ENCODE measurements around the gene ACKR2. TPM values are rescaled to one million over a fixed set of nuclear protein-coding genes. Genes with fewer than 3 reads are reported as not detected.
"Not testable (repeated sequence)": the region's sequence is repeated elsewhere in the genome, so short reads cannot be mapped to it uniquely, and the experiment has no call there.

ACKR2 gene
- polyA plus RNA-seq, 1 donor (not counting 4 experiments of a cell fraction or from before 2014, with no cell fraction given) = 0.22 TPM

DNA sequence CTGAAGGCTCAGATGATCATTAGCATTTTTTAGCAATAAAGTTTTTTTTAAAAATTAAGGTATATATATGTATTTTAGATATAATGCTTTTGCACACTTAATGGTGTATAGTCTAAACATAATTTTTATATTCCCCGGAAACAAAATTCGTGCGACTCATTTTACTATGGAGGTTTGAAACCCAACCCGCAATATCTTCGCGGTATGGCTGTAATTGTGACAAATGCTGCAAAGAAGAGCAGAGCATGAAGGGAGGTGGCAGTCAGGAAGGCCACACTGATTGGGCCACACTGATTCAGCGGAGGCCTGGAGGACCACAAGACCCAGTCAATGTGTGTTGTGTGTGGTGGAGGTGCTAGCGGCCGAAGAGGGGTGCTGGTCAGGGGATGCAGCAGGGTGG lies 70.9 kb downstream of the ACKR2 start:
- Histone ChIP-seq H3K27ac (ENCODE audit: control insufficient read depth, insufficient read depth, low read length) (no peak overlapping the region), H3K9me3 (ENCODE audit: control insufficient read depth, low read depth, low read length) (no peaks in the 10 kb centered on the region), H4K20me1 (ENCODE audit: control insufficient read depth, extremely low read depth, insufficient read depth, low read length) (no peaks in the 10 kb centered on the region), H3K9me1 (ENCODE audit: control insufficient read depth, extremely low read depth, insufficient read depth, low read length) (no peaks in the 10 kb centered on the region), H3K9ac (ENCODE audit: control insufficient read depth, extremely low read depth, insufficient read depth, low read length) (no peak overlapping the region), H3K4me1 (ENCODE audit: control insufficient read depth, extremely low read depth, insufficient read depth, low read length) (peaks cover 4% of the 10 kb centered on the region), H2AFZ (ENCODE audit: control insufficient read depth, low read length) (peak overlapping the region; percentile 94), H3K27me3 (ENCODE audit: control insufficient read depth, extremely low read depth, insufficient read depth, low read length) (peaks cover 4% of the 10 kb centered on the region), H3K79me2 (ENCODE audit: control insufficient read depth, insufficient read depth, low read length) (no peaks in the 10 kb centered on the region), H3K4me3 (ENCODE audit: control insufficient read depth in 2 of 3, extremely low read depth in 1 of 3, insufficient read depth in 2 of 3, low read depth in 1 of 3, low read length in 3 of 3) (peak overlapping the region; percentile 54 to 79 (median 71)), H3K36me3 (ENCODE audit: control insufficient read depth in 2 of 2, extremely low read depth in 1 of 2, insufficient read depth in 2 of 2, low read length in 2 of 2) (no peaks in the 10 kb centered on the region), H3K4me2 (ENCODE audit: control insufficient read depth, extremely low read depth, insufficient read depth, low read depth, low read length) (peak overlapping the region; percentile 91)
- no peak for FAIRE-seq
- TF ChIP-seq, protein P1, sequence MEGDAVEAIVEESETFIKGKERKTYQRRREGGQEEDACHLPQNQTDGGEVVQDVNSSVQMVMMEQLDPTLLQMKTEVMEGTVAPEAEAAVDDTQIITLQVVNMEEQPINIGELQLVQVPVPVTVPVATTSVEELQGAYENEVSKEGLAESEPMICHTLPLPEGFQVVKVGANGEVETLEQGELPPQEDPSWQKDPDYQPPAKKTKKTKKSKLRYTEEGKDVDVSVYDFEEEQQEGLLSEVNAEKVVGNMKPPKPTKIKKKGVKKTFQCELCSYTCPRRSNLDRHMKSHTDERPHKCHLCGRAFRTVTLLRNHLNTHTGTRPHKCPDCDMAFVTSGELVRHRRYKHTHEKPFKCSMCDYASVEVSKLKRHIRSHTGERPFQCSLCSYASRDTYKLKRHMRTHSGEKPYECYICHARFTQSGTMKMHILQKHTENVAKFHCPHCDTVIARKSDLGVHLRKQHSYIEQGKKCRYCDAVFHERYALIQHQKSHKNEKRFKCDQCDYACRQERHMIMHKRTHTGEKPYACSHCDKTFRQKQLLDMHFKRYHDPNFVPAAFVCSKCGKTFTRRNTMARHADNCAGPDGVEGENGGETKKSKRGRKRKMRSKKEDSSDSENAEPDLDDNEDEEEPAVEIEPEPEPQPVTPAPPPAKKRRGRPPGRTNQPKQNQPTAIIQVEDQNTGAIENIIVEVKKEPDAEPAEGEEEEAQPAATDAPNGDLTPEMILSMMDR (optimal IDR thresholded peaks at IDR 0.05 in 1 of 3, IDR thresholded peaks at IDR 0.05 in 1 of 3, conservative IDR thresholded peaks at IDR 0.05 in 1 of 3; ENCODE audit: extremely low read depth in 1 of 3, insufficient read depth in 2 of 3, low read length in 3 of 3) = no peak
- no peak for TF ChIP-seq EZH2 (IDR thresholded peaks at IDR 0.05; ENCODE audit: low read length)
- no peak for DNase-seq (ENCODE audit: low read depth, low spot score)
- dilution Hi-C loops (cut with MboI; ENCODE audit: extremely low pct_ligation_motif_present, low sequenced_read_pairs) = no loop called here

DNA sequence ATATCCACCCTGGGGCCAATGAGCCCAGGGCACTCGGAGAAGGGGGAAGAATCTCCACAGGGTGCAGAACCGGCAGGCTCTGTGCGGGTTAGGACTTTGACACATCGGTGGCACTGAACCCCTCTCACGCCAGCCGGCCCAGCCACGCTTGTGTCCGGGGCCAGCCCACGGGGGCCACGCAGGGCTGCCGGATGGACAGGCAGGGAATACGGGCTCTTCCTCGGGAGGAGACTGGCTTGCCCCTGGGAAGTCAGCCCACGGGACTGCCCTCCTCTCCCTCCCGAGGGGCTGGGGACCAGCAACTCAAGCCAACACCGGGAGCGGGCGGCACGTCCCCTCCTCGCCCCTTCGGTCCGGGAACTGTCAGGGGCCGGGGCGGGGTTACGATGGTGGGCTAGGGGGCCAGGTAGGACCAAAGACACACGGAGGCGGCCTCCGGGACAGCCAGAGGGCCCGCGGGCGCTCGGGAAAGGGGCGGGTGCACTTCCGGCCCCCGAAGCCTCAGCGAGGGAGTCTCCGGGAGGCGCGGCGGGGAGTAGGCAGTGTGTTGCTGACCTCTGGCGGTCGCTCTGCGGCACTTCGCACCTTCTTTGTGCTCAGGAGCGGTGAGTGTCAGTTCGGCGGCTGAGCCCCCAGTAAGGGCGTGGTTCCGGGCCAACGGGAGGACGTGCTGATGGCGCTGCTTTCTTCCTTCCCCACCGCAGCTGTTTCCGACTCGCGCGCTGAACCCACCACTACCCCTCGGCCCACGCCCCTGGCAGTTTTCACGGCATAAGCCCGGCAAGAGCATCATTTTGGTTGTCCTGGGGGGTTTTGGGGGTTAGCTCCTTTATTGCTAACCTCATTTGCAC lies 71.6 kb downstream of the ACKR2 start:
- peak overlapping the region; percentile 94 for H2AFZ ChIP-seq (ENCODE audit: control insufficient read depth, low read length)
- peaks cover 4% of the 10 kb centered on the region for H3K4me1 ChIP-seq (ENCODE audit: control insufficient read depth, extremely low read depth, insufficient read depth, low read length)
- H3K9me1 ChIP-seq (ENCODE audit: control insufficient read depth, extremely low read depth, insufficient read depth, low read length) = no peaks in the 10 kb centered on the region
- H3K9me3 ChIP-seq (ENCODE audit: control insufficient read depth, low read depth, low read length) = no peaks in the 10 kb centered on the region
- no peaks in the 10 kb centered on the region for H3K79me2 ChIP-seq (ENCODE audit: control insufficient read depth, insufficient read depth, low read length)
- peaks cover 4% of the 10 kb centered on the region for H3K27me3 ChIP-seq (ENCODE audit: control insufficient read depth, extremely low read depth, insufficient read depth, low read length)
- H3K36me3 ChIP-seq (ENCODE audit: control insufficient read depth in 2 of 2, extremely low read depth in 1 of 2, insufficient read depth in 2 of 2, low read length in 2 of 2) = no peaks in the 10 kb centered on the region
- H3K4me2 ChIP-seq (ENCODE audit: control insufficient read depth, extremely low read depth, insufficient read depth, low read depth, low read length) = peak overlapping the region; percentile 91
- no peak for FAIRE-seq
- dilution Hi-C loops (cut with MboI; ENCODE audit: extremely low pct_ligation_motif_present, low sequenced_read_pairs) = no loop called here
- TF ChIP-seq EZH2 (IDR thresholded peaks at IDR 0.05; ENCODE audit: low read length) = no peak
- TF ChIP-seq, protein P1 (optimal IDR thresholded peaks at IDR 0.05 in 1 of 3, IDR thresholded peaks at IDR 0.05 in 1 of 3, conservative IDR thresholded peaks at IDR 0.05 in 1 of 3; ENCODE audit: extremely low read depth in 1 of 3, insufficient read depth in 2 of 3, low read length in 3 of 3) = peak; percentile 73 to 98 (median 94)
- H3K9ac ChIP-seq (ENCODE audit: control insufficient read depth, extremely low read depth, insufficient read depth, low read length) = peak overlapping the region; percentile 61
- peak overlapping the region; percentile 54 to 79 (median 71) for H3K4me3 ChIP-seq (ENCODE audit: control insufficient read depth in 2 of 3, extremely low read depth in 1 of 3, insufficient read depth in 2 of 3, low read depth in 1 of 3, low read length in 3 of 3)
- no peak for DNase-seq (ENCODE audit: low read depth, low spot score)
- no peaks in the 10 kb centered on the region for H4K20me1 ChIP-seq (ENCODE audit: control insufficient read depth, extremely low read depth, insufficient read depth, low read length)
- H3K27ac ChIP-seq (ENCODE audit: control insufficient read depth, insufficient read depth, low read length) = no peak overlapping the region

DNA sequence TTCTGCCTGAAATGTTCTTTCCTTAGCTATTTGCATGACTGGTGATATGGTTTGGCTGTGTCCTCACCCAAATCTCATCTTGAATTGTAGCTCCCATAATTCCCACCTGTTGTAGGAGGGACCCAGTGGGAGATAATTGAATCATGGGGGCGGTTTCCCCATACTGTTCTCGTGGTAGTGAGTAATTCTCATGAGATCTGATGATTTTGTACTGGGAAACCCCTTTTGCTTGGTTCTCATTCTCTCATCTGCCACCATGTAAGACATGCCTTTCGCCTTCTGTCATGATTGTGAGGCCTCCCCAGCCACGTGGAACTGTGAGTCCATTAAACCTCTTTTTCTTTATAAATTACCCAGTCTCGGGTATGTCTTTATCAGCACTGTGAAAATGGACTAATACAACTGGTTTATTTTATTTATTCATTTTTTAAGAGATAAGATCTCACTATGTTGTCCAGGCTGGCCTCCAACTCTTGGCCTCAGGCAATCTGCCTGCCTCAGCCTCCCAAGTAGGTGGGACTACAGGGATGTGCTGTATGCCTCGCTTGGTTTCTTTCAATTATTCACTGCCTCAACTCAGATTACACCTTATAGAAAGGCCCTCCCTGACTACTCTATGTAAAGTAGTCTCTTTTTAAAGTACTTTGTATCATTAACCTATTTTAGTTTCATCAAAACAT lies 74.1 kb downstream of the ACKR2 start:
- not testable (repeated sequence) for H3K4me1 ChIP-seq (ENCODE audit: control insufficient read depth, extremely low read depth, insufficient read depth, low read length); H3K27ac ChIP-seq (ENCODE audit: control insufficient read depth, insufficient read depth, low read length); H3K9me1 ChIP-seq (ENCODE audit: control insufficient read depth, extremely low read depth, insufficient read depth, low read length)

More for the DNA sequence above, 74.1 kb downstream of the ACKR2 start:
- H3K27me3 ChIP-seq (ENCODE audit: control insufficient read depth, extremely low read depth, insufficient read depth, low read length); H4K20me1 ChIP-seq (ENCODE audit: control insufficient read depth, extremely low read depth, insufficient read depth, low read length); H2AFZ ChIP-seq (ENCODE audit: control insufficient read depth, low read length); dilution Hi-C loops (cut with MboI; ENCODE audit: extremely low pct_ligation_motif_present, low sequenced_read_pairs); H3K4me2 ChIP-seq (ENCODE audit: control insufficient read depth, extremely low read depth, insufficient read depth, low read depth, low read length); H3K4me3 ChIP-seq (ENCODE audit: control insufficient read depth in 2 of 3, extremely low read depth in 1 of 3, insufficient read depth in 2 of 3, low read depth in 1 of 3, low read length in 3 of 3); H3K9me3 ChIP-seq (ENCODE audit: control insufficient read depth, low read depth, low read length); H3K9ac ChIP-seq (ENCODE audit: control insufficient read depth, extremely low read depth, insufficient read depth, low read length); FAIRE-seq; H3K36me3 ChIP-seq (ENCODE audit: control insufficient read depth in 2 of 2, extremely low read depth in 1 of 2, insufficient read depth in 2 of 2, low read length in 2 of 2); H3K79me2 ChIP-seq (ENCODE audit: control insufficient read depth, insufficient read depth, low read length); DNase-seq (ENCODE audit: low read depth, low spot score): not testable (repeated sequence)

Data from keratinocyte (primary cell).